K562 (cell line): ENCODE measurements around the gene ELOB. TPM values are rescaled to one million over a fixed set of nuclear protein-coding genes. Genes with fewer than 3 reads are reported as not detected.

Experiments
- ATF7 ChIP-seq: fragments of 450-650 bp; IDR thresholded peaks from 2 replicates; pipeline ENCODE4 v1.7.1; 2014; ENCODE audit warnings: mild to moderate bottlenecking, moderate library complexity
- KDM5B ChIP-seq: fragments of 200-600 bp; sonication (generic); IDR thresholded peaks from 2 replicates; pipeline ENCODE4 v1.6.1; 2012; ENCODE audit warnings: low read depth, mild to moderate bottlenecking, moderate library complexity, low read length, control low read depth, inconsistent platforms; ENCODE audit not compliant: insufficient replicate concordance
- TAF1 ChIP-seq: IDR thresholded peaks from 2 replicates; pipeline ENCODE4 v1.6.1; 2011; ENCODE audit warnings: mild to moderate bottlenecking, low read length, moderate library complexity; ENCODE audit not compliant: insufficient read depth, control insufficient read depth, severe bottlenecking; ENCODE audit errors: extremely low read depth
- YBX1 ChIP-seq: fragments of 450-650 bp; IDR thresholded peaks from 2 replicates; pipeline ENCODE4 v1.7.1; 2016; ENCODE audit warnings: mild to moderate bottlenecking
- YY1 ChIP-seq, 3 experiments: IDR thresholded peaks; 2 replicates each; pipeline ENCODE4 v1.6.1; 2011; ENCODE audit warnings: low read length in 2 of 3, mild to moderate bottlenecking in 2 of 3, moderate library complexity in 2 of 3, borderline replicate concordance in 1 of 3, control low read depth in 1 of 3, low read depth in 1 of 3; ENCODE audit not compliant: insufficient read depth in 3 of 3, insufficient replicate concordance in 2 of 3, control insufficient read depth in 1 of 3, insufficient read length in 1 of 3; ENCODE audit errors: extremely low read depth in 1 of 3
- ZNF668 ChIP-seq: fragments of 250-450 bp; sonication (Bioruptor Pico); IDR thresholded peaks from 2 replicates; pipeline ENCODE4 v1.8.0; 2022; ENCODE audit warnings: mild to moderate bottlenecking, inconsistent platforms
- polyA plus RNA-seq, 8 experiments: library from polyadenylated mRNA; depleted of rRNA in 4 of 8; stranded (reverse) in 5 of 8; unstranded in 3 of 8; fragments of >200 nt; fragmentation: Nextera tagmentation in 2 of 8; fragmentation: Illumina TruSeq in 1 of 8; extraction: Ambion mirVana in 2 of 8; extraction: Trizol in 1 of 8; gene quantifications; 2 replicates each; pipeline versions ENCODE4 v1.2.1 to v1.2.3, GENCODE V29; 2011 to 2014; ENCODE audit warnings: inconsistent platforms in 1 of 8, missing spikeins in 1 of 8
- total RNA-seq, 7 experiments: library from RNA; depleted of rRNA in 6 of 7; stranded (reverse); fragments of >200 nt in 6 of 7; fragmentation: Illumina TruSeq in 2 of 7; extraction: Trizol in 2 of 7; gene quantifications; 2 replicates each; pipeline versions ENCODE4 v1.2.1 to v1.2.3, GENCODE V29; 2011 to 2021; ENCODE audit warnings: low replicate concordance in 1 of 7
- TF ChIP-seq, protein P1 (sequence below): fragments of 250-450 bp; sonication (Bioruptor Pico); IDR thresholded peaks from 2 replicates; pipeline ENCODE4 v1.5.1; 2021; ENCODE audit warnings: mild to moderate bottlenecking
- TF ChIP-seq, protein P2 (sequence below): sonication (generic); IDR thresholded peaks from 2 replicates; pipeline ENCODE4 v1.6.1; 2016

ELOB gene
- total and polyA plus RNA-seq, 9 of the 15 experiments (the other 6 are each of a cell fraction or from before 2014, with no cell fraction given) = 63.2 to 791 (median 237) TPM

DNA sequence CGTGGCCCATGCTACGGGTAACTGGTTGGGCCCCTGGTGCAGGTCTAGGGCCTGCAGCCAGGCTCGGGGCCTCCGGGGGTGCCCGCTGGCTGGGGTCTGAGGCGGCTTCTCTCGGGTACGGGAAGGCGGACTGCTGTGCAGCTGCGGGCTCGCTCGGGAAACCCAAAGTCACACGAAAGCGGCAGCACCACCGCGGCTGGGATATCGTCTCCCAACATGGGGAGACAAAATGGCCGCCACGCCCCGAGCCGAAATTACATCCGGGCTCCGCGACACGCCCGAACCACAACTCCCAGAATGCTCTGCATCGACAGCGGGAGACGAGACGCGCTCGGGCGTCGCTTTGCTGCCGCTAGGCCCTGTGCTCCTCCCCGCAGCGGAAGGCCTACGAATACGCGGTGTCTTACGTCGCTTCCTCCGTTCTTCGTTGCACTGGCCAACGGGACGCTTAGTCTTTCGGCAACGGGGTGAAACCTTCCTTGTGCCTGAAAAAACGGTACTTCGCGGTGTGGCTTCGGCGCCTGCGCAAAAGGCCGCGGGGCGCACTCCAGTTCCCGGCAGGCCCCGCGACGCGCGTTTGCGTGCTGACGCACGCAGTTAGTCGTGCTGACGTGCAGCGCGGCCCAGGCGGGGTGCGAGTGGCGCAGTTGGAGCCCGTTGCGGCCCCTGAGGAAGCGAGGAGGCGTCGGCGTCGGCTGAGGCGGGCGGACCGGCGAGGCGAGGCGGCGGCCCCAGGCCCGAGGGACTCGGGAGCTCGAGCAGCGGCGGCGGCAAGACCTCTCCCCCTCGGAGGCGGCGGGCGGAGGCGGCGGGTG lies 24.8 kb downstream of the ELOB start, which contains the start of gene SRRM2 (continued):
- TF ChIP-seq ATF7 (peak; percentile 86), KDM5B (peak; percentile 62), YY1 (IDR thresholded peaks at IDR 0.05; ENCODE audit: borderline replicate concordance in 1 of 3, control insufficient read depth in 1 of 3, extremely low read depth in 1 of 3, insufficient read depth in 3 of 3, insufficient read length in 1 of 3, insufficient replicate concordance in 2 of 3, low read depth in 1 of 3, low read length in 2 of 3) (peak; percentile 95 to 99 (median 96)), YBX1 (no peak), ZNF668 (peak; percentile 41; the same call in 1 of the 2 replicates), TAF1 (peak; percentile 12)
- TF ChIP-seq, protein P1, sequence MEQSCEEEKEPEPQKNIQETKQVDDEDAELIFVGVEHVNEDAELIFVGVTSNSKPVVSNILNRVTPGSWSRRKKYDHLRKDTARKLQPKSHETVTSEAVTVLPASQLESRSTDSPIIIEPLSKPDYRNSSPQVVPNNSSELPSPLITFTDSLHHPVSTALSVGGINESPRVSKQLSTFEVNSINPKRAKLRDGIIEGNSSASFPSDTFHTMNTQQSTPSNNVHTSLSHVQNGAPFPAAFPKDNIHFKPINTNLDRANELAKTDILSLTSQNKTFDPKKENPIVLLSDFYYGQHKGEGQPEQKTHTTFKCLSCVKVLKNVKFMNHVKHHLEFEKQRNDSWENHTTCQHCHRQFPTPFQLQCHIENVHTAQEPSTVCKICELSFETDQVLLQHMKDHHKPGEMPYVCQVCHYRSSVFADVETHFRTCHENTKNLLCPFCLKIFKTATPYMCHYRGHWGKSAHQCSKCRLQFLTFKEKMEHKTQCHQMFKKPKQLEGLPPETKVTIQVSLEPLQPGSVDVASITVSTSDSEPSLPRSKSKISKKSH = no peak
- TF ChIP-seq, protein P2, sequence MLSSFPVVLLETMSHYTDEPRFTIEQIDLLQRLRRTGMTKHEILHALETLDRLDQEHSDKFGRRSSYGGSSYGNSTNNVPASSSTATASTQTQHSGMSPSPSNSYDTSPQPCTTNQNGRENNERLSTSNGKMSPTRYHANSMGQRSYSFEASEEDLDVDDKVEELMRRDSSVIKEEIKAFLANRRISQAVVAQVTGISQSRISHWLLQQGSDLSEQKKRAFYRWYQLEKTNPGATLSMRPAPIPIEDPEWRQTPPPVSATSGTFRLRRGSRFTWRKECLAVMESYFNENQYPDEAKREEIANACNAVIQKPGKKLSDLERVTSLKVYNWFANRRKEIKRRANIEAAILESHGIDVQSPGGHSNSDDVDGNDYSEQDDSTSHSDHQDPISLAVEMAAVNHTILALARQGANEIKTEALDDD = no peak
